Measurements from ENCODE around the gene HNRNPL.
"Not testable (repeated sequence)": the region's sequence is repeated elsewhere in the genome, so short reads cannot be mapped to it uniquely, and the experiment has no call there.

Gene HNRNPL

GRCh38 chr19:38796154-38796553 lies 53.6 kb downstream of the HNRNPL start:
- DNase-seq: no peak

- no peak for DNase-seq
Measured at GRCh38 chr19:38795549-38795948, 54.2 kb downstream of the HNRNPL start.

GRCh38 chr19:38793671-38794070 lies 56.1 kb downstream of the HNRNPL start:
- DNase-seq: no peak

- no peak for DNase-seq
Measured at GRCh38 chr19:38793177-38793576, 56.6 kb downstream of the HNRNPL start.

GRCh38 chr19:38792250-38793111 lies 57.3 kb downstream of the HNRNPL start:
- peak; percentile 36 to 53 for DNase-seq

DNA sequence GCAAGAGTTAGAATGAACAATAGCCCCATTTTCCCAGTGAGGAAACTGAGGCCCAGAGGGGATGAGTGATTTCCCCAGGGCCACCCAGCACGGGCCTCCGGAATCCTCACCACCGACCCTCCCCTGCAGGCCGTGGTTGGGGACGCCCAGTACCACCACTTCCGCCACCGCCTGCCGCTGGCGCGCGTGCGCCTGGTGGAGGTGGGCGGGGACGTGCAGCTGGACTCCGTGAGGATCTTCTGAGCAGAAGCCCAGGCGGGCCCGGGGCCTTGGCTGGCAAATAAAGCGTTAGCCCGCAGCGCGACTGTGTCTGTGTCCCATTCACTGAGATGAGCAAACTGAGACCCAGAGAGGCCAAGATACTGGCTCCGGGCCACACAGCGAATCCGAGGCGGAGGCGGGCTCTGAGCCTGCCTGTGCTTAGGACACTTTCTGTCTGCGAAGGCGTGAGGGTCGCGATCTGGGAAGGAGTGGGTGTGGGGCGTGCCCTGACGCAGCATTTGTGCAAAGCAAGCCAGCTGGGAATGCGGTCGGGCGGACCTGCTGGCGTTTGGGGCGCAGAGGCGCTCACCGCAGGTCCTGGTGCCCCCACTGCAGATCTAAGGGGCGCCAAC lies 58.2 kb downstream of the HNRNPL start:
- DNase-seq: not testable (repeated sequence)

- DNase-seq: not testable (repeated sequence)
Measured at GRCh38 chr19:38790507-38791403, 59.0 kb downstream of the HNRNPL start.

DNA sequence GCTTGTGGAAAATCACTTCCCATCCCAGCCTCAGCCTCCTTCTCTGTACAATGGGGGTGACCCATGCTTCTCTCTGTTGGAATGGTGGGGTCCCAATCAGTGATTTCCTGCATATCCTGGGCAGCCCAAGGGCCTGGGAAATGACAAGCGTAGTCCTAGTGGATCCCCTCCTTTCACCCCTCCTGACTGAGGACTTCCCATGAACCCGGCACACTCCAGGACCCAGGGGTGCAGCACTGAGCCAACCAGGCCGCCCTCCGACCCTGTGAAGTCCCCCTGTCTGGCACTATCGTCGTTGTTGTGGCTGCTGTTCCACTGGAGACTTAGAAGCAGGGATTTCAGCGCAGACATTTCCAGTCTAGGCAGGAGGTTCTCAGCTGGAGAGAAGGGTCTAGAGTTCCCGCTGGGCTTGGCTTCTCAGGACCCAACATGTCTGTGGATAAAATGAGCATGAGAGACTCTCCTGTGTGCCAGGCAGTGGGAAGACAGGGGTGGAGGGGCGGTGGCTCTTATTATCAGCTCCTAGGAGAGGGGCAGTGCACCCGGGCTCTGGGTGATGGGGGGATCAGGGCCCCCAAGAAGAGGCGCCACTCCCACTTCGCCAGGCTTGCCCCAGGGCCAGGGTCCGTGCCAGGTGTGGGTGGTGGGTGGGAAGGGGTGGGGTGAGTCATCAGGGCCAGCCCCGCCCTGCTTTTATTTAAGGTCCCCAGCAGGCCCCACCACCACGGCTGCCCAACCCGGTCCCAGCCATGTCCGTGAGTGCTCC lies 61.1 kb downstream of the HNRNPL start, which contains the start of gene LGALS7B:
Gene LGALS7B (plus strand): TSS at position 723 of the 766 bp plus-strand sequence. CDS start 27 bp downstream, at position 750.
- DNase-seq: no peak

DNA sequence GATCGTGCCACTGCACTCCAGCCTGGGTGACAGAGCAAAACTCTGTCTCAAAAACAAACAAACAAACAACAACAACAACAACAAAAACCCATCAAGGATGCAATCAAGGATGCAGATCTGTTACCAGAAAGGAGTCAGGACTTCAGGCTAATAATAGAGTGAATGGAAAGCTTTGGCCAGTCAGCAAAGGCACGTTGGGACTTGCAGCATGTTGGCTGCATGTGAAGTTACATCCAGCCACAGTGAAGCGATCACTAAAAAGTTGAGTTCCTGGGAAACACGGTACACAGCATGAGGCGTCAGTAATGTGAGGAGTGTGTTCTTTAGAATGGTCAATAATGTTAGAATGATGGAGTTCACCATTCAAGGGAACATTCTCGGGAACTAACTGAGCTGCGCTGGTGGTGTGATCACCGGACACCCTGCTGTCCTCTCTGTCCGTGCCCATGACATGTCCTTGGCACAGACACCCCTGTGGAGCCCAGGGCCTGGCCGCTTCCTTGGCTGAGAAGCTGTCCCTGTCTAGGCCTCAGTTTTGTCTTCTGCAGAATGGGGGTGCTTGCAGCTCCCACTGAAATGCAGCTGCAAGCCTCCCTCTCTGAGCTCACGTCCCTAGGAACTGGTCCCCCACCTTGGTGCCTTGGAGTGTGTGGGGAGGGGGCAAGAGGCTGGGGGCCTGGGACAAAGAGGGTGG lies 63.1 kb downstream of the HNRNPL start:
- DNase-seq: no peak

Data from stimulated activated CD4-positive, alpha-beta T cell treated with anti-CD3 and anti-CD28 coated beads, Interleukin-2, amount 100 ng/mL, for 24 hours (primary cell).